LNCAP (cell line): ENCODE results near the gene TAS2R20.

Experiments used
- CTCF ChIP-seq: fragments of 450-650 bp; IDR thresholded peaks from 2 replicates; pipeline ENCODE4 v1.5.1; 2017; ENCODE audit warnings: mild to moderate bottlenecking

TAS2R20 gene

GRCh38 chr12:10968765-10969456 lies 29.2 kb downstream of the TAS2R20 start:
- TF ChIP-seq CTCF = no peak

GRCh38 chr12:10967409-10967808 lies 30.7 kb downstream of the TAS2R20 start:
- TF ChIP-seq CTCF = no peak

GRCh38 chr12:10966314-10966713 lies 31.8 kb downstream of the TAS2R20 start:
- TF ChIP-seq CTCF = no peak

- TF ChIP-seq CTCF = no peak
Measured at GRCh38 chr12:10965476-10965875, 32.6 kb downstream of the TAS2R20 start.

GRCh38 chr12:10960211-10960610 lies 37.9 kb downstream of the TAS2R20 start:
- no peak for TF ChIP-seq CTCF

- TF ChIP-seq CTCF = no peak
Measured at GRCh38 chr12:10959804-10960203, 38.3 kb downstream of the TAS2R20 start.

GRCh38 chr12:10957741-10958140 lies 40.4 kb downstream of the TAS2R20 start:
- no peak for TF ChIP-seq CTCF

GRCh38 chr12:10956085-10956484 lies 42.0 kb downstream of the TAS2R20 start:
- TF ChIP-seq CTCF = no peak
